Activated gamma-delta T cell treated with Interleukin-2 at 50 U/mL for 16 hours (primary cell): ENCODE measurements around the gene ATM.
"Not testable (repeated sequence)": the region's sequence is repeated elsewhere in the genome, so short reads cannot be mapped to it uniquely, and the experiment has no call there.

ENCODE experiments used
- DNase-seq: peaks from one replicate; pipeline ENCODE4 v3.0.0-alpha.2; 2020

ATM gene

GRCh38 chr11:108289699-108290098 lies 66.8 kb downstream of the ATM start:
- DNase-seq: no peak

- no peak for DNase-seq
These were observed 70.4 kb downstream of the ATM start for GRCh38 chr11:108293229-108293628.

GRCh38 chr11:108302121-108302785 lies 79.4 kb downstream of the ATM start:
- no peak for DNase-seq

GRCh38 chr11:108307751-108308150 lies 84.9 kb downstream of the ATM start:
- no peak for DNase-seq

- DNase-seq: no peak
These were observed 90.6 kb downstream of the ATM start for GRCh38 chr11:108313444-108313843.

DNA sequence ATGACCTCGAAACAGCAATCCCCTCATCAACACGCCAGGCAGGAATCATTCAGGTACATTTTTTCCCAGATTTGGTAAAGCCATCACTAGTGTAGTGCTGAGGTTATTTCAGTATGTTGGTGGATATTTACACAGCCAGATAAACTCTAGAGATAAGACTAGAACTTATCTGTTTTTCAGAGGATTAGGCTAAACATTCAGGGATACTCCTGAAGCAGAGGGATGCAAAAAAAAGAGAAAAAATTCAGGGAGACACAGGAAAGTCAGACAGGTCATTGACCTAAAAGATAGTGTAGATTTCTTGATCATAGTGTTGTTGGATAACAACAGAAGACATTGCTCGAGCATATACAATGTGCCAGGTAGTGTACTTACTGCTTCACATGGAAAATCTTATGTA lies 93.2 kb downstream of the ATM start:
- no peak for DNase-seq

DNA sequence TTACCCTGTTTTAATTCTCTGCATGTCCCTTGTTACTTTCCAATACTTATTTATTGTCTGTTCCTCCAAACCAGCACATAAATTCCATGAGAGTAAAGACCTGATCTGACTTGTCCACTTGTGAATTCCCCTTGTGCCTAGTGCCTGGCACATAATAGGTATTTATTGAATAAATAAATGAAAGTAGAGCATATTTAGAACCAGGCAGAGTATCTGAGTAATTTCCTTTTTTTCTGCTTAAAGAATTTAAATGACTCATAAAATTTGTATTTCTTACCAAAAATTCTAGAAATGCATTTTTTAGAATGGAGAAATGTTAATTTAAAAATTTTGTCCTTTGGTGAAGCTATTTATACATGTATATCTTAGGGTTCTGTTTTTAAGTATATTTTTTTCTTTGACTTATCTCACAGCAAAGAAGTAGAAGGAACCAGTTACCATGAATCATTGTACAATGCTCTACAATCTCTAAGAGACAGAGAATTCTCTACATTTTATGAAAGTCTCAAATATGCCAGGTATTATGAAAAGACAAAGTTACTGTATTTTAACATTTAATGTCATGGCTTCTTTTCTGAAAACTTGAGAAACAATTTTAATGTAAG lies 96.8 kb downstream of the ATM start:
- no peak for DNase-seq

GRCh38 chr11:108322666-108323065 lies 99.8 kb downstream of the ATM start:
- DNase-seq: no peak

- no peak for DNase-seq
These were observed 101.7 kb downstream of the ATM start for GRCh38 chr11:108324587-108324986.

GRCh38 chr11:108333403-108333899 lies 110.6 kb downstream of the ATM start:
- DNase-seq: no peak

DNA sequence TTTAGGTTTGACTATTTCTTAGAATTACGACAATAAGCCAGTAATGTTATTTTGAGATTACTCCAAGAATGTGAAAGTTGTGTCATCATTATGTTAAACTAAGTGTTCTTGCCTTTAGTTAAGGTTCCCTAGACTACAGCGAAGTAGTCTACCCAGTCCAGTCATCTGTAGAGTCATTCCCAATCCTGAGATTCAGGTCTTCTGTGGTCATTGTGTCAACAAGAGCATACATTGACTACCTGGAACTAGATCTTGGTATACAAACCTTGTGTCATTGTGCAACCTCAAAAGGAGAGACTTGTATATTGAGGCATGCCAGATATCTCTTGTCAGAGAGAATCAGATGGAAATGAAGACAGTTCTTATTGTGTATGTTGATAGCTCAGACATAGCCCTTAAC lies 115.9 kb downstream of the ATM start:
- no peak for DNase-seq

GRCh38 chr11:108340973-108341372 lies 118.1 kb downstream of the ATM start:
- no peak for DNase-seq

GRCh38 chr11:108341654-108342053 lies 118.8 kb downstream of the ATM start:
- DNase-seq: no peak

- no peak for DNase-seq
These were observed 120.8 kb downstream of the ATM start for GRCh38 chr11:108343714-108344113.

DNA sequence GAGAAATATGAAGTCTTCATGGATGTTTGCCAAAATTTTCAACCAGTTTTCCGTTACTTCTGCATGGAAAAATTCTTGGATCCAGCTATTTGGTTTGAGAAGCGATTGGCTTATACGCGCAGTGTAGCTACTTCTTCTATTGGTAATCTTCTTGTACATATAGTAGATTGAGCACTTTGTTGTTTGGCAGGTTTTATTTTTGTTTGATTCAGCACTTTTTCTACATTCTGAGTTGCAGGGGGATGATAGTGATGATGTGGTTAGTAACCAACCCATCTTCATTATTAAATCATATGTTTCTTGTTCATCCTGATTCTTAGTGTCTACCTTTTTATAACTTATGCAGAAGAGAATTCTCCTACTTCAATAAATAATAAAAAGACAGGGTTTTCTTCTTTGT lies 122.9 kb downstream of the ATM start:
- no peak for DNase-seq

DNA sequence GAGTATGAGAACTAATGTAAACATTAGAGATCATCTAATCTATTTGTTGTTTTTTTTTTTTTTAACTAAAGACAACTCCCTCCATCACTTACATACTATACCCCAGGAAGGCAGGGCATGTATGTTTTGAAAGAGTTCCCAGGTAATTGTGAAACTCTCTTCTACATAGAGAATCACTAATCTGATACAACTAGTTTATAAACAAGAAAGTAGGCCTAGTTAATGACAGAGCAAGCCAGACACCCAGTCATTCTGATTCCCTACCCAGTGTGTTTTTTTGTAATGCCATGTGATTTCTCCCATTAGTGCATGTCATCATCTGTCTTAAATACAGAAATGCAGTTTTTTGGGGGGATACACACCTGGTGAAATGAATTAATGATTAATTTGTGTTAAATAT lies 123.6 kb downstream of the ATM start:
- no peak for DNase-seq

- no peak for DNase-seq
These were observed 128.6 kb downstream of the ATM start for GRCh38 chr11:108351468-108351867.

DNA sequence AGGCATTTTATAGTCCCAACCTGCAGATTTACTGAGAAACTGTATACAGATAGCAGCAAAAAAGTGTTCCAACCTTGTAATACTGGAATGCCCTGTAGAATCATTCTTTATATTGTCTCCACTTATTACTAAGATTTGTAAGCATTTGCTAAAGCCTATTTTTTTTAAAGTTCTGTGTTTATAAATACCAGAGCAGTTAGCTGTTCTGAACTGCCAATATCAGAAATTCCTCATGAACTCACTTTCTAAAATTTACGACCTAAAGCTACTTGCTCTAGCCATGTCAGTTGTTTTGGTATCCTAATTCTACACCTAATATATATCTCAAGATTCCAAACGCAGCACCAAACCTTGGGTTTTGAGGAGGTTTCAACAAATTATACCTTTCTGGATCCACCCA lies 141.3 kb downstream of the ATM start:
- no peak for DNase-seq

GRCh38 chr11:108368134-108368533 lies 145.3 kb downstream of the ATM start:
- no peak for DNase-seq

GRCh38 chr11:108369064-108369463 lies 146.2 kb downstream of the ATM start:
- DNase-seq: no peak

- DNase-seq: no peak
These were observed 147.4 kb downstream of the ATM start for GRCh38 chr11:108370315-108370714.

DNA sequence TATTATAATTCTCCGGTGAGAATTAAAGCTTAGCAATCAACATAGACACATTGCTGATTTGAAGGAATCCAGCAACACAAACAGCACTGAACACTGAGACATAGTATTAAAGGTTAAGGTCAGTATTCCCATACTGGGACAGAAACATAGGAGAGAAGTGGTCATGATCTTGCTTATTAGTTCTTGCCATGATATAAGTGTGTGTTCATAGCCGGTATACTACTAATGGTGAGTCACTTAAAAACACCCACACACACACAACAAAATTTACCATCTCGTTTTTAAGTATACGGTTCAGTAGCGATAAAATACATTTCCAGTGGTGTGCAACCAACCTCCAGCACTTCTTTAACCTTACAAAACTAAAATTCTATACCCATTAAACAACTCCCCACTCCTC lies 148.1 kb downstream of the ATM start:
- DNase-seq: no peak

DNA sequence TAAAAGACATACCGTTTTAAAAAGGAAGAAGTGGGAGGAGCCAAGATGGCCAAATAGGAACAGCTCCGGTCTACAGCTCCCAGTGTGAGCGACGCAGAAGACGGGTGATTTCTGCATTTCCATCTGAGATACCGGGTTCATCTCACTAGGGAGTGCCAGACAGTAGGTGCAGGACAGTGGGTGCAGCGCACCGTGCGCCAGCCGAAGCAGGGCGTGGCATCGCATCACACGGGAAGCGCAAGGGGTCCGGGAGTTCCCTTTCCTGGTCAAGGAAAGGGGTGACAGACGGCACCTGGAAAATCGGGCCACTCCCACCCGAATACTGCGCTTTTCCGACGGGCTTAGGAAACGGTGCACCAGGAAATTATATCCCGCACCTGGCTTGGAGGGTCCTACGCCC lies 150.6 kb downstream of the ATM start:
- not testable (repeated sequence) for DNase-seq

DNA sequence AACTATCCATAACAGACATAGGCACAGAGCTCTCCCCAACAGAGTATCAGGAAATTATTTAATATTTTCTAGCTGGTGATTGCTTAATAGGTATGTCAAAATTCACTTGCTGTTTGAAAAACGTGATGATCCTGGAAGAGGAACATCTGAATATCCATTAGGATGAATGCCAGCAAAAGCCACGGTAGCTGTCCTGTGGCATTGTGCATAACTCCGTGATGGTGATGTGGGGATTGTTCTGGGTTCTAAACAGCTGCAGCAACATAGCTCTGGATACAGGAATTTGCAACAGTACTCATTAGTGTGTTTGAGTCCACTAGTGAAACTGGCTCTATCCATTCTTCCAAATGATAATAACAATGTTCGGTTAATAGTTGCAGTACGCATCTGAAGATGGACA lies 165.7 kb downstream of the ATM start:
- no peak for DNase-seq

GRCh38 chr11:108392353-108392752 lies 169.5 kb downstream of the ATM start:
- DNase-seq: no peak
